22Rv1 (cell line): ENCODE data around the gene PHF13.

Experiments
- H3K27ac ChIP-seq: fragments of 450-650 bp; 2 replicates; pipeline ENCODE4 v1.5.1; 2017
- CTCF ChIP-seq: fragments of 450-650 bp; IDR thresholded peaks from 2 replicates; pipeline ENCODE4 v1.5.1; 2017; ENCODE audit warnings: mild to moderate bottlenecking
- ZFX ChIP-seq: fragments of 450-650 bp; IDR thresholded peaks from 2 replicates; pipeline ENCODE4 v1.6.1; 2017; ENCODE audit warnings: antibody characterized with exemption, borderline replicate concordance

PHF13 gene

GRCh38 chr1:6592441-6592840 lies 21.1 kb upstream of the PHF13 start:
- H3K27ac ChIP-seq, result no peak overlapping the region
- TF ChIP-seq CTCF (no peak), ZFX (no peak)

DNA sequence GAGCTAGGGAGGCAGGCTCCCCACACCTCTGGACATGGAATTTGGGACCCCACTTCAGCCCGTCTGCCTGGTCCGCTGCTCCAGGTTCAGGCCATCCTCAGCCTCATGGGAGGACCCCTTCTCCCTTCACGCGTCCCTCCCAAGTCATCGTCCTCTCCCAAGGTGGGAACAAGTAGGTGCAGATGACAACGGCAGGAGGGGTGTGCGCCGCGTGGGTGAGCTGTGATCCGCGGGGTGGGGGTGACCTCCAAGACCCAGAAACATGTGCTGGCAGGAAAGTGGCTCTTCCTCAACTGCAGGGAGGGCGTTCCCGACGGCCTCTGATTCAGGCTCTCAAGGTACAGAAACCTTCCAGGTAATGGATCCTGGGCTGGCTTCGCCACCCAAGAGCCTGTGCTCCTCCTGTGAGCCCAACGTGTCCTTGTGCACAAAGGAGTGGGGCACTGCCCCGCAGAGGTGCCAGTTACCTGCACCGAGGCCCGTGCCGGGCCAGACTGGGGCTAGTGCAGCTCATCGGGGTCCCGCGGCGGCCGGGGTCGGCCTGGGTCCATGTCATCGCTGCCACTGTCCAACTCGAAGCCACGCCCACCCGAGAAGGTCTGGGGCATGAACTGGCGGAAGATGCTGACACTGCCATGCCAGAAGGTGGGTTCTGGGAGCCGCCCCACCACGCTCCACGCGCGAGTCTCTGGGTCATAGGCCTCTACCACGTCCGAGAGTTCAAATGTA lies 20.5 kb upstream of the PHF13 start:
- H3K27ac ChIP-seq, result no peak overlapping the region

GRCh38 chr1:6593810-6594209 lies 19.7 kb upstream of the PHF13 start:
- no peak overlapping the region for H3K27ac ChIP-seq
- TF ChIP-seq ZFX (no peak), CTCF (no peak)

More for the DNA sequence above, 20.5 kb upstream of the PHF13 start:
- TF ChIP-seq CTCF (no peak), ZFX (no peak)

GRCh38 chr1:6594977-6595740 lies 18.4 kb upstream of the PHF13 start:
- TF ChIP-seq ZFX (no peak), CTCF (no peak)
- no peak overlapping the region for H3K27ac ChIP-seq

- no peak for TF ChIP-seq ZFX
- no peak for TF ChIP-seq CTCF
- H3K27ac ChIP-seq, result no peak overlapping the region
Observed at GRCh38 chr1:6596351-6596750, 17.2 kb upstream of the PHF13 start.

DNA sequence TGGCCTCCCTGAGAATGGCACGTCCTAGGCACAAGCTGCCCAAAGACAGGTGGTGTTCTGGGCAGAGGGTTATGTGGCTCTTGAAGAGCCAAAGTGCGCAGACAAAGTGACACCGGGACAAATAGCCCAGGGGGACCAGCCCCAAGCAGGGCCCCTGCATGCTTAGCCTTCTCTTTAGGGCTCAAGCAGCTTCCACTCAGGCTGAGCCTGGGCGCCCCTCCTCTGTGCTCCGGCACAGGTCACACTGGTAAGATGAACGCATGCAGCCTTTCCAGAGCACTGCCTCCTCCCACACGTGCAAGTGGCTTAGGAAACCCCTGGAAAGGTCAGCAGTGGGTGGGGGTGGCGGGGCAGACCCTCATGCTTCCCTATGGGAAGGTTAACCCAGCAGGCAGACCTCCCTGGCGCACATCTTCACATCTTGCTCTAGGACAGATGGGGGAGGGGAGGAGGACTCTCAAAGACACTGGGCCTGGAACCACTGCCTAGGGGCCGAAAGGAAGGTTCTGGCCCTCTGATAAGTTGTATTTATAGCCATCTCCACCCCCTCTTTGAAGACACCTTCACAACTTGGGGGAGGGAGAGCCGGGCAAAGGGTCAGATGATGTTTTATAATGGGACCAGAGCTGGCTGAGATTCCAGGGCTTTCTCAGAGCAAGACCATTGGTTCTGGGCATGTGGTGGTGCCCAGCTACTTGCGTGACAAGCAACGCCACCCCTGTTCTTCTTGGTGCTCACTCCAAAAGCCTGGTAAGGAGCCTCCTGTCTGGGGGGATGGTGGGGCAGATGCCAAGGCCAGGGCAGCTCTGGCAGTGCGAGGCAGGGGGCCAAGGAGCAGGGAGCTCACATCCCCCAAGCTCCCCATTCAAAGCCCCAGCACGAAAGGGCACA lies 16.4 kb upstream of the PHF13 start:
- TF ChIP-seq CTCF (no peak), ZFX (no peak)
- no peak overlapping the region for H3K27ac ChIP-seq
